Immature natural killer cell (primary cell): ENCODE data around the gene FBXO44. TPM values are rescaled to one million over a fixed set of nuclear protein-coding genes. Genes with fewer than 3 reads are reported as not detected.
A peak's percentile ranks its signal among the peaks of the same experiment; 100 is the strongest.
"Not testable (repeated sequence)": the region's sequence is repeated elsewhere in the genome, so short reads cannot be mapped to it uniquely, and the experiment has no call there.

ENCODE experiments used
- DNase-seq, 3 donors: peaks; one replicate each; pipeline ENCODE4 v3.0.0; 2022; ENCODE audit warnings: mixed read lengths in 1 of 3
- H3K27ac Mint-ChIP-seq, 6 donors: one replicate each; pipeline ENCODE4 v1.8.0; 2020; ENCODE audit warnings: mixed read lengths in 6 of 6, mild to moderate bottlenecking in 5 of 6, inconsistent platforms in 4 of 6, moderate library complexity in 3 of 6
- H3K27me3 Mint-ChIP-seq, 3 donors: one replicate each; pipeline ENCODE4 v1.8.0; 2020 to 2021; ENCODE audit warnings: low read depth in 3 of 3, mild to moderate bottlenecking in 3 of 3, mixed read lengths in 3 of 3, moderate library complexity in 3 of 3, inconsistent platforms in 1 of 3
- H3K36me3 Mint-ChIP-seq, 3 donors: one replicate each; pipeline ENCODE4 v1.8.0; 2020; ENCODE audit warnings: mixed read lengths in 3 of 3, inconsistent platforms in 2 of 3, mild to moderate bottlenecking in 2 of 3
- H3K4me1 Mint-ChIP-seq, 2 donors: one replicate each; pipeline ENCODE4 v1.8.0; 2020; ENCODE audit warnings: inconsistent platforms in 2 of 2, mild to moderate bottlenecking in 2 of 2, mixed read lengths in 2 of 2, moderate library complexity in 1 of 2
- H3K4me3 Mint-ChIP-seq, 5 donors: one replicate each; pipeline ENCODE4 v1.8.0; 2020; ENCODE audit warnings: mild to moderate bottlenecking in 5 of 5, mixed read lengths in 5 of 5, inconsistent platforms in 3 of 5, moderate library complexity in 3 of 5
- H3K9me3 Mint-ChIP-seq, 6 donors: one replicate each; pipeline ENCODE4 v1.8.0; 2020; ENCODE audit warnings: mild to moderate bottlenecking in 6 of 6, mixed read lengths in 6 of 6, inconsistent platforms in 4 of 6, moderate library complexity in 3 of 6
- polyA plus RNA-seq, 3 donors: library from polyadenylated mRNA; unstranded; fragments of 300-500 nt; fragmentation: Illumina TruSeq; gene quantifications; one replicate each; pipeline ENCODE4 v1.2.3, GENCODE V29; 2021

FBXO44 gene, protein sequence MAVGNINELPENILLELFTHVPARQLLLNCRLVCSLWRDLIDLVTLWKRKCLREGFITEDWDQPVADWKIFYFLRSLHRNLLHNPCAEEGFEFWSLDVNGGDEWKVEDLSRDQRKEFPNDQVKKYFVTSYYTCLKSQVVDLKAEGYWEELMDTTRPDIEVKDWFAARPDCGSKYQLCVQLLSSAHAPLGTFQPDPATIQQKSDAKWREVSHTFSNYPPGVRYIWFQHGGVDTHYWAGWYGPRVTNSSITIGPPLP
- polyA plus RNA-seq, result 10 to 100 TPM in 2 of 3 donors, 1 to 10 TPM in 1; 8.6 to 13.4 (median 12.5) TPM

DNA sequence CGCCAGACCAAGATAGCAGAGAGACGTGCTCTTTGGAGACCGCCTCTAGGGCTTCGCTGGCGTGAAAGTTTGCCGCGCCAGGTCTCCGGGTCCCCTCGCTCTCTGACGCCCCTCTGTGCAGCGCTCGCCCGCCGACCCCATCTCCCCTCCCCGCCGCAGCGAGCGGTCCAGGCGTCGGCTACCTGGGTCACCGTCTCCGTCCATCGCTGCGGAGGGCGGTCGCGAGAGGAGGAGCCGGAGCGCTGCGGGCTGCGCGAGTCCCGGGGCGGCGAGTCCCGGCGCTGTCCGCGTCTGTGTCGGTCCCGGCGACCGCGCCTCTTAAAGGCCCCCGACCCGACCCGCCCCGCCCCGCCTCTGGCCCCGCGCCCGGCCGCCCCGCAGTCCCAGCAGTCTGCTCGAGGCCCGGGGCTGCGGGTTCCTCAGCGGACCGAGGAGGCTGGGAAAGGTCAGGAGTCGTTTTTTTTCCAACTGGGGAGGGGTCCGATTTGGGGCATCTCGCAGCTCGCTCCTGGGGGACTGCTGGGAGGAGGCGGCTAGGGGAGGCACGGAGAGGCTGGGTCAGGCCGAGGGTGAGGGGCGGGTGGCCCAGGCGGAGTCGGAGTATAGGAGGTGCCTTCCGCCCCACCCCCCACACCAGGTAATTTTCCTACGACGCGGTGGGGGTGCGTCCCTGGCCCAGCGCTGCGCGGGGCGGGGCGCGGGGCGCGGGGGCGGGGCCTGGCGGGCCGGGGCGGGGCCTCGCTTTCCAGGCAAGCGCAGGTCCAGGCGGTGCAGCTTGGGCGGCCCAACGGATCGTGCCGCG lies at the start of gene FBXO44, which contains the start of gene FBXO2:
FBXO44 (plus strand) TSS at position 741 of the 802 bp plus-strand sequence. CDS start 959 bp downstream, outside the sequence.
FBXO2 (minus strand) TSS at position 293 of the 802 bp plus-strand sequence; CDS start at position 204, 89 bp downstream.
- DNase-seq, result peak; percentile 46 to 58 (median 47)
- H3K4me1 Mint-ChIP-seq, result peaks cover 32 to 35% of the 10 kb centered on the region in 2 donors
- peak within 1 kb of the TSS; percentile 78 to 79 (median 78) for H3K4me3 Mint-ChIP-seq
- peaks cover 0 to 7% (median 6%) of the 10 kb centered on the region in 3 donors for H3K27me3 Mint-ChIP-seq
- H3K9me3 Mint-ChIP-seq, result no peaks in the 10 kb centered on the region
- no peaks in the 10 kb centered on the region for H3K36me3 Mint-ChIP-seq
- H3K27ac Mint-ChIP-seq, result peak within 1 kb of the TSS in 2 of 6 donors; percentile 40 to 67

DNA sequence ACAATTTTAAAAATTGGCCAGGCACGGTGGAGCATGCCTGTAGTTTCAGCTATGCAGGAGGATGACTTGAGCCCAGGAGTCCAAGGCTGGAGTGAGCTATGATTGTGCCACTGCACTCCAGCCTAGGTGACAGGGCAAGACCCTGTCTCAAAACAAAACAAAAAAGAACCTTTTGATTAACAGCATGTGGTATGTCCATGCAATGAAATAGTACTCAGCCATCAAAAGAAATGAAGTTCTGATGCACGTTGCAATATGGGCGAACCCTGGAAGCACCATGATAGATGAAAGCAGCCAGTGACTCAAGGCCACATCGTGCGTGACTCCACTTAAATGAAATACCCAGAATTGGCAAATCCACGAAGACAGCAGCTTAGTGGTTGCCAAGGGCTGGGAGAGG lies 47.9 kb upstream of the FBXO44 start:
- Mint-ChIP-seq H3K27ac (no peak overlapping the region), H3K36me3 (no peaks in the 10 kb centered on the region)

DNA sequence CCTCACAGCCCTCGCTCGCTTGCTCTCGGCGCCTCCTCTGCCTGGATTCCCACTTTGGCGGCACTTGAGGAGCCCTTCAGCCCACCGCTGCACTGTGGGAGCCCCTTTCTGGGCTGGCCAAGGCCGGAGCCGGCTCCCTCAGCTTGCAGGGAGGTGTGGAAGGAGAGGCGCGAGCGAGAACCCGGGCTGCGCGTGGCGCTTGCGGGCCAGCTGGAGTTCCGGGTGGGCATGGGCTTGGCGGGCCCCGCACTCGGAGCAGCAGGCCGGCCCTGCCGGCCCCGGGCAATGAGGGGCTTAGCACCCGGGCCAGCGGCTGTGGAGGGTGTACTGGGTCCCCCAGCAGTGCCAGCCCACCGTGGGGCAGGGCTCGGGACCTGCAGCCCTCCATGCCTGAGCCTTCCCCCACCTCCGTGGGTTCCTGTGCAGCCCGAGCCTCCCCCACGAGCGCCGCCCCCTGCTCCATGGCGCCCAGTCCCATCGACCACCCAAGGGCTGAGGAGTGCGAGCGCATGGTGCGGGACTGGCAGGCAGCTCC lies 46.0 kb upstream of the FBXO44 start:
- DNase-seq, H3K36me3 Mint-ChIP-seq, H3K4me3 Mint-ChIP-seq, H3K27me3 Mint-ChIP-seq, H3K27ac Mint-ChIP-seq, H3K9me3 Mint-ChIP-seq, H3K4me1 Mint-ChIP-seq: not testable (repeated sequence)

More for the DNA sequence above, 47.9 kb upstream of the FBXO44 start:
- H3K9me3 Mint-ChIP-seq, result no peaks in the 10 kb centered on the region
- H3K4me3 Mint-ChIP-seq, result no peak overlapping the region
- H3K27me3 Mint-ChIP-seq, result peaks cover 0 to 9% (median 4%) of the 10 kb centered on the region in 3 donors
- H3K4me1 Mint-ChIP-seq, result no peaks in the 10 kb centered on the region
- no peak for DNase-seq

DNA sequence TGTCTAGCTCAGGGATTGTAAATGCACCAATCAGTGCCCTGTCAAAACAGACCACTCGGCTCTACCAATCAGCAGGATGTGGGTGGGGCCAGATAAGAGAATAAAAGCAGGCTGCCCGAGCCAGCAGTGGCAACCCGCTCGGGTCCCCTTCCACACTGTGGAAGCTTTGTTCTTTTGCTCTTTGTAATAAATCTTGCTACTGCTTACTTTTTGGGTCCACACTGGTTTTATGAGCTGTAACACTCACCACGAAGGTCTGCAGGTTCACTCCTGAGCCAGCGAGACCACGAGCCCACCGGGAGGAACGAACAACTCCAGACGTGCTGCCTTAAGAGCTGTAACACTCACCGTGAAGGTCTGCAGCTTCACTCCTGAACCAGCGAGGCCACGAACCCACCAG lies 45.3 kb upstream of the FBXO44 start:
- H3K36me3 Mint-ChIP-seq, DNase-seq, H3K4me1 Mint-ChIP-seq, H3K27me3 Mint-ChIP-seq, H3K9me3 Mint-ChIP-seq, H3K27ac Mint-ChIP-seq, H3K4me3 Mint-ChIP-seq: not testable (repeated sequence)

DNA sequence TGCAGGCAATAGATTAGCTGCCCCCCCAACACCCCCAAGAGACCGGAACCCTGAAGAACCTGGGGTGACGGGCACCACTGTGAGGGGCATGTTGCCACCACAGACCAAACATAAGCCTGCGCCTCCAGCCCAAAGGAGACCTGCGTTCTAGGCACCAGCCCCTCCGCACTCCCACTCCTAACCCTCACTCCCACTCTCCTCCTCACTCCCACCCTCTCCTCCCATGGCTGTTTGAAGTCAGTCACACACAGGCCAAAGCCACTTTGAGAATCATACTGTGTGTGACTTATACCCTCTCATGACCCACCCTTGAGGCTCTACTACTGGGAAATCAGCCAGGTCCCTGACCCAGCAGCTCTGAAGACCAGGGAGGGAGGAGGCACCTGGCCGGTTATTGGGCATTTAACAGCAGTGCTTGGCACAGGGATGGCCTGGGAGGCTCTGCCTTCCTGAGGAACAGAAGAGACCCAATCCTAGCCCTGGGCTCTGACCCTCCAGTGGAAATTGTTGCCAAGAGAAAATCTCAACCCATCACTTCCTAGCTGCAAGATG lies 44.0 kb upstream of the FBXO44 start:
- Mint-ChIP-seq H3K4me1 (no peaks in the 10 kb centered on the region), H3K36me3 (no peaks in the 10 kb centered on the region), H3K27ac (no peak overlapping the region), H3K4me3 (no peak overlapping the region), H3K9me3 (no peaks in the 10 kb centered on the region), H3K27me3 (peaks cover 4% of the 10 kb centered on the region in 3 donors)
- no peak for DNase-seq

DNA sequence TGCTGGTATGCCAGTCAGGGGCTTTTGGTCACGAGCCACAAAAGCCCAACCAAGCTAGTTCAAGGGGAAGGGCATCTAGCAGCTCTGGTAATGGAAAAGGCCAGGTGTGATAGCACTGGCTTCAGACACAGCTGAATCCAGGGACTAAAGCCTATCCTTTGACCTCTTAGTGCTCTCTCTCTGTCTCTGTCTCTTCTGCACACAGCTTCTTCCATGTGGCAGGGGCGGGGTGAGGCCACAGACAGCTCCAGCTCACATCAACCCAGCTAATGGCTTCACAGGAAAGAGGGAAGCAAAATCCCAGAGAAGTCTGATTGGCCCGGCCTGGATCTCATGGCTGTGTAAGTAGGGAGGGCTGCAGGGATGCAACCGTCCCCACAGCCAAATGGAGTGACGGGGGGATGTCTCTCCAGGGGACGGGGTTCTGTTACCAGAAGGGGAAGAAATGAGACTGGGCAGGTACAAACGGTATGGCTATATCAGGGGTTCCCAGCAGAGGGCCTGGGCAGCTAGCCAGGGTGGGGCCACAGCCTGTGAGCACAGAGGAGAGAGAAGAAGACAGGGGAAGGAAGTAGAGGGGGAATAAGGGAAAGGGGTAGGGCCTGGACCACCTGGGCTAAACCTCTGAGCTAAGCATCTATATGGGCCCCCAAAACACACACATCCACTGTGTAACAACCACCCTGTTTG lies 42.9 kb upstream of the FBXO44 start:
- H3K36me3 Mint-ChIP-seq, result no peaks in the 10 kb centered on the region
- DNase-seq, result no peak
- no peaks in the 10 kb centered on the region for H3K4me1 Mint-ChIP-seq
- H3K4me3 Mint-ChIP-seq, result no peak overlapping the region
- no peak overlapping the region for H3K27ac Mint-ChIP-seq
- no peaks in the 10 kb centered on the region for H3K9me3 Mint-ChIP-seq
- peaks cover 2 to 4% (median 4%) of the 10 kb centered on the region in 3 donors for H3K27me3 Mint-ChIP-seq

DNA sequence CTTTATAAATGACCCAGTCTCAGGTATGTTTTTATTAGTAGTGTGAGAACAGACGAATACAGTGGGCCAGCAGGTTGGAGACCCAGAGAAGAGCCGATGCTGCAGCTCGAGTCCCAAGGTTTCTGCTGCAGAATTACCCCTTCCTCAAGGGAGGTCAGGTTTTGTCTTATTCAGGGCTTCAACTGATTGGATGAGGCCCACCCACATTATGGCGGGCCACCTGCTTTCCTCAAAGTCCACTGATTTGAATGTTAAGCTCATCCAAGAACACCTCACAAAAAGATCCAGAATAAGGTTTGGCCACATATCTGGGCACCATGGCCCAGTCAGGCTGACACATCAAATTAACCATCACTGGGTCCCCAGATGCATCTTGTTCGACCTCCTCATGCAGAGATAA lies 41.3 kb upstream of the FBXO44 start:
- no peak overlapping the region for H3K4me3 Mint-ChIP-seq
- H3K27ac Mint-ChIP-seq, result no peak overlapping the region
- H3K4me1 Mint-ChIP-seq, result no peaks in the 10 kb centered on the region
- H3K9me3 Mint-ChIP-seq, result no peaks in the 10 kb centered on the region
- no peaks in the 10 kb centered on the region for H3K36me3 Mint-ChIP-seq
- no peak for DNase-seq
- peaks cover 0 to 6% (median 3%) of the 10 kb centered on the region in 3 donors for H3K27me3 Mint-ChIP-seq

DNA sequence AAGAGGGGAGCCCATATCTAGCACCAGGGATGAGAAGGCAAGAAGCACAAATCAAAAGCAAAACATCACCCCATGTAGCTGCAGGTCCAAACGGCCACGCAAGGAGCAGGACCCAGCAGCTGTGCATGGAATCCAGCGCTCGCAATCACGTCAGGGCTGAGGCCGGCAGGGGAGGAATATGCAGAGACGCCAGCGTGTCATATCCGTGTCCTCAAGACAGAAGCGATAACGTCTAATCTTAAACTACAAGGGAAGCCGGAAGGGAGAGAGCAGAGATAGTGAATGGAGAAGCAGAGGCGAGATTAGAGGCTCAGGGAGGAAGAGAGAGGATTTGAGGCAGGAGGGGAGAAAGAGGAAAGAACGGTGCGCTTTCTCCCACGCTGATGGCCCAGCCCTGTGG lies 39.6 kb upstream of the FBXO44 start:
- Mint-ChIP-seq H3K27ac (no peak overlapping the region), H3K4me3 (no peak overlapping the region), H3K27me3 (peaks cover 3 to 6% (median 3%) of the 10 kb centered on the region in 3 donors), H3K36me3 (no peaks in the 10 kb centered on the region), H3K9me3 (no peaks in the 10 kb centered on the region), H3K4me1 (no peaks in the 10 kb centered on the region)
- DNase-seq, result no peak

DNA sequence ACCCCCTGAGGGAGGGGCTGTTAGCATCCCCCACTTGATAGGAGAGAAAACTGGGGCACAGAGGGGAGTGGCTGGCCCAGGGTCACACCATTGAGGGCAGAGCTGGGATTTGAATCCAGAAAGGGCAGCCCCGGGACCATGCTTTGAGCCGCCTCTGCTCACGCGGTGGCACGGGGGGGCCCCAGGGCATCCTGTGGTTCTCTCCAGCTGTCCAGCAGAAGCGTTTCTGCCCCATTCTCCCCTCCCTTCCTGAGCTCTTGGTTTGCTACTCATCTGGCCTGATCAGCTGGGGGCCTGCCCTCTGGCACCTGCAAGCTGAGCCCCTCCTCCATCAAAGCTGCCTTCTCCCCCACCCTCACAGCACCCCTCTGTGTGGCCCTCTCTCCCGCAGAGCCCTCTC lies 37.9 kb upstream of the FBXO44 start:
- H3K4me3 Mint-ChIP-seq, result no peak overlapping the region
- H3K4me1 Mint-ChIP-seq, result no peaks in the 10 kb centered on the region
- no peaks in the 10 kb centered on the region for H3K36me3 Mint-ChIP-seq
- H3K9me3 Mint-ChIP-seq, result no peaks in the 10 kb centered on the region
- no peak for DNase-seq
- peaks cover 1 to 7% (median 3%) of the 10 kb centered on the region in 3 donors for H3K27me3 Mint-ChIP-seq
- no peak overlapping the region for H3K27ac Mint-ChIP-seq

DNA sequence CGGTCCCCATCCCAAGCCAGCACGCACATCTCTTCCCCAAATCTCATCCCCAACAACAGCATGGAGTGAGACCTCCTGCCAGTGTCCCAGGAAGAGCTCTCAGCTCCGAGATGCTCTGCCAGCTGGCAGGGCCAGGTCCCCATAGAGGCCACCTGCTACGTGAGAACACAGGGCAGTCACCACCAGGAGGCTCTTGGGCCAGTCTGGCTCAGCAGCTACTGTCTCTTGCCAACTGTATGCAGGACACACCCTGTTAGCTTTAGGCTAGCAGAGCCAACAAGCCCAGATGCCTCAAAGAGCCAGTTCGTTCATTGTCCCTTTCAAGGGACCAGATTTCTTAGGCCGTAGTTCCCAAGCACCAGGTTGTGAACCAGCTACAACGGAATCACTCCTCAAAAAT lies 37.4 kb upstream of the FBXO44 start:
- no peak for DNase-seq
- no peak overlapping the region for H3K4me3 Mint-ChIP-seq
- H3K9me3 Mint-ChIP-seq, result no peaks in the 10 kb centered on the region
- no peak overlapping the region for H3K27ac Mint-ChIP-seq
- H3K36me3 Mint-ChIP-seq, result no peaks in the 10 kb centered on the region
- H3K4me1 Mint-ChIP-seq, result no peaks in the 10 kb centered on the region
- peaks cover 1 to 8% (median 3%) of the 10 kb centered on the region in 3 donors for H3K27me3 Mint-ChIP-seq

DNA sequence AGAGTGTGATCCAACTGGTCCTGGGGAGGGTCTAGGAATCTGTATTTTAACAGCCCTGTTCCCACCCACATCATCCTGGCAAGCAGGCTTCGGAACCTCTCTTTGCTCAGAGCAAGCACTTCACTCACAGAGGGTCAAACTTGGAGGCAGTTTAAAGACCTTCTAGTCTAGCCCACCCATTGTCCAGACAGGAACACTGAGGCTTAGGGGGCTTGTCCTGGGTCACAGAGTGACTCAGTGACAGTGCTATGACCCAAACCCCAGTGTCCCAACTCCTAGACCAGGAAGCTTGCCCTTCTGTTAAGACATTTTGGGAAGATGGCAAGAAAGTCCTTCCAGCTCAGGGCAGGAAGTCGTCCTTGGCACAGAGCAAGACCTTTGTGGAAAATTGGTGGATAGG lies 36.9 kb upstream of the FBXO44 start:
- Mint-ChIP-seq H3K27me3 (peaks cover 1 to 8% (median 3%) of the 10 kb centered on the region in 3 donors), H3K27ac (no peak overlapping the region), H3K9me3 (no peaks in the 10 kb centered on the region), H3K4me1 (no peaks in the 10 kb centered on the region), H3K4me3 (no peak overlapping the region), H3K36me3 (no peaks in the 10 kb centered on the region)
- DNase-seq, result no peak

DNA sequence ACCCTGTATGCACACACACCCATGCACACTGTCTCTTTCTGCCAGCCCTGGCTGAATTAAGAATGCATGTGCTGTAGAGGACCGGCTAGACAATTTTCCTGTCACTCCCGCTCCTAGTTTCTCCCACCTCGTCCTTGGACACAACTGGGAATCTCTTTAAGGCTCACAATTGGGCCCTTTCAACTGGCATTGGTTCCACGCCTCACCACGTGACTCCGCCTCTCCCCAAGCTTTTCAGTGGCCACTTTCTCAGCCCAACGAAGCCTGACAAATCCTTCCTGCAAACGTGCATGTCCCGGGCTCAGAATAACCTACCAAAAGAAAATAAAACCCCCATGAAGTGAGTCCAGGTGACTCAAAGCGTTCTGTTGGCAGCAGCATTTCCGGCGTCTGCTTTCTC lies 34.3 kb upstream of the FBXO44 start:
- no peaks in the 10 kb centered on the region for H3K36me3 Mint-ChIP-seq

DNA sequence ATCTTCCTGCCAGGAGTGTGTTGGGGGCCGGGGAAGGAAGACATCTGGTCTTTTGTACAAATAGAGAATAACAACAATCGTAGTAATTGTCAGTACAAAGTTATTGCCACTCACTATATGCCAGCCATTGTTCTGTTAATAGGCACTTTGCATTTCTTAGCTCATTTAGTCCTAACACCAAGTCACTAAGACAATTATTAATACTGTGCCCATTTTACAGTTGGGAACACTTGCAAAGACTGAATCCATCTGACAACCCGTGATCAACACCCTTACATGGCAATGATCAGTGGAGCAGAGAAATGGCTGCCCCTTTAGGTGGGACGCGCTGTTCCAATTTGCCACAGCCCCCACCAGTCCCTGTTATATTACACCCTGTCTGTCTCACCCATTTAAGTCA lies 33.8 kb upstream of the FBXO44 start:
- H3K9me3 Mint-ChIP-seq, result no peaks in the 10 kb centered on the region
- DNase-seq, result no peak
- no peaks in the 10 kb centered on the region for H3K4me1 Mint-ChIP-seq
- H3K27ac Mint-ChIP-seq, result no peak overlapping the region
- H3K4me3 Mint-ChIP-seq, result no peak overlapping the region
- H3K36me3 Mint-ChIP-seq, result no peaks in the 10 kb centered on the region
- peaks cover 3 to 11% (median 8%) of the 10 kb centered on the region in 3 donors for H3K27me3 Mint-ChIP-seq

More for the DNA sequence above, 34.3 kb upstream of the FBXO44 start:
- no peaks in the 10 kb centered on the region for H3K9me3 Mint-ChIP-seq
- no peak overlapping the region for H3K27ac Mint-ChIP-seq
- no peak for DNase-seq
- peaks cover 3 to 8% (median 6%) of the 10 kb centered on the region in 3 donors for H3K27me3 Mint-ChIP-seq
- H3K4me3 Mint-ChIP-seq, result no peak overlapping the region
- no peaks in the 10 kb centered on the region for H3K4me1 Mint-ChIP-seq
